Measurements from ENCODE around the gene TTC34.

Gene TTC34

DNA sequence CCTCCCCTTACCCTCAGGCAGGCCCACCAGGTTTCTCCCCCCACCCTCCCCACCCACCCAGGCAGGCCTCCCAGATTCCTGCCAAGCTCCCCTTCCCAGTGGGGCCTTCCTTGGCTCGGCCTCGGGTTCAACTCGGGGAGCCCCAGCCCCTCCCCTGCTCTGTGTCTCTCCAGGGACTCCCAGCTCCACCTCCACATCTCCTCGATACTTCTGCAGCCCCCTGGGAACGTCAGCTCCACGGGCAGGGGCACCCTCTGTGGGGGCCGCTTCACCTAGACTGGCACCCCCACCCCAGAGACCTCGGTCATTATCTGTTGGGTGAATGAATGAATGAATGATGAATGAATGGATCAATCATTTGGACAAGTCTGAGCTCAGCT lies 169.5 kb downstream of the TTC34 start:
- no peaks in the 10 kb centered on the region for H3K79me2 ChIP-seq (ENCODE audit: low read length)
- H3K9ac ChIP-seq (ENCODE audit: low read length), result no peak overlapping the region
- no peak overlapping the region for H3K27ac ChIP-seq (ENCODE audit: low read length)
- H3K9me3 ChIP-seq (ENCODE audit: insufficient read depth, low read length), result peaks cover 9% of the 10 kb centered on the region; the same call in 1 of the 2 replicates
- no peak overlapping the region for H2AFZ ChIP-seq (ENCODE audit: low read depth, low read length)
- no peaks in the 10 kb centered on the region for H3K27me3 ChIP-seq (ENCODE audit: low read depth, low read length)
- H4K20me1 ChIP-seq (ENCODE audit: insufficient read depth, low read length), result no peaks in the 10 kb centered on the region
- H3K4me1 ChIP-seq (ENCODE audit: low read length), result no peaks in the 10 kb centered on the region
- H3K4me3 ChIP-seq (ENCODE audit: low read length), result no peak overlapping the region
- H3K36me3 ChIP-seq (replicated peaks; ENCODE audit: low read depth, low read length), result no peaks in the 10 kb centered on the region
- TF ChIP-seq, protein P1, sequence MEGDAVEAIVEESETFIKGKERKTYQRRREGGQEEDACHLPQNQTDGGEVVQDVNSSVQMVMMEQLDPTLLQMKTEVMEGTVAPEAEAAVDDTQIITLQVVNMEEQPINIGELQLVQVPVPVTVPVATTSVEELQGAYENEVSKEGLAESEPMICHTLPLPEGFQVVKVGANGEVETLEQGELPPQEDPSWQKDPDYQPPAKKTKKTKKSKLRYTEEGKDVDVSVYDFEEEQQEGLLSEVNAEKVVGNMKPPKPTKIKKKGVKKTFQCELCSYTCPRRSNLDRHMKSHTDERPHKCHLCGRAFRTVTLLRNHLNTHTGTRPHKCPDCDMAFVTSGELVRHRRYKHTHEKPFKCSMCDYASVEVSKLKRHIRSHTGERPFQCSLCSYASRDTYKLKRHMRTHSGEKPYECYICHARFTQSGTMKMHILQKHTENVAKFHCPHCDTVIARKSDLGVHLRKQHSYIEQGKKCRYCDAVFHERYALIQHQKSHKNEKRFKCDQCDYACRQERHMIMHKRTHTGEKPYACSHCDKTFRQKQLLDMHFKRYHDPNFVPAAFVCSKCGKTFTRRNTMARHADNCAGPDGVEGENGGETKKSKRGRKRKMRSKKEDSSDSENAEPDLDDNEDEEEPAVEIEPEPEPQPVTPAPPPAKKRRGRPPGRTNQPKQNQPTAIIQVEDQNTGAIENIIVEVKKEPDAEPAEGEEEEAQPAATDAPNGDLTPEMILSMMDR (IDR thresholded peaks at IDR 0.05; ENCODE audit: low read depth, low read length), result no peak
- H3K4me2 ChIP-seq (ENCODE audit: low read length), result no peak overlapping the region

DNA sequence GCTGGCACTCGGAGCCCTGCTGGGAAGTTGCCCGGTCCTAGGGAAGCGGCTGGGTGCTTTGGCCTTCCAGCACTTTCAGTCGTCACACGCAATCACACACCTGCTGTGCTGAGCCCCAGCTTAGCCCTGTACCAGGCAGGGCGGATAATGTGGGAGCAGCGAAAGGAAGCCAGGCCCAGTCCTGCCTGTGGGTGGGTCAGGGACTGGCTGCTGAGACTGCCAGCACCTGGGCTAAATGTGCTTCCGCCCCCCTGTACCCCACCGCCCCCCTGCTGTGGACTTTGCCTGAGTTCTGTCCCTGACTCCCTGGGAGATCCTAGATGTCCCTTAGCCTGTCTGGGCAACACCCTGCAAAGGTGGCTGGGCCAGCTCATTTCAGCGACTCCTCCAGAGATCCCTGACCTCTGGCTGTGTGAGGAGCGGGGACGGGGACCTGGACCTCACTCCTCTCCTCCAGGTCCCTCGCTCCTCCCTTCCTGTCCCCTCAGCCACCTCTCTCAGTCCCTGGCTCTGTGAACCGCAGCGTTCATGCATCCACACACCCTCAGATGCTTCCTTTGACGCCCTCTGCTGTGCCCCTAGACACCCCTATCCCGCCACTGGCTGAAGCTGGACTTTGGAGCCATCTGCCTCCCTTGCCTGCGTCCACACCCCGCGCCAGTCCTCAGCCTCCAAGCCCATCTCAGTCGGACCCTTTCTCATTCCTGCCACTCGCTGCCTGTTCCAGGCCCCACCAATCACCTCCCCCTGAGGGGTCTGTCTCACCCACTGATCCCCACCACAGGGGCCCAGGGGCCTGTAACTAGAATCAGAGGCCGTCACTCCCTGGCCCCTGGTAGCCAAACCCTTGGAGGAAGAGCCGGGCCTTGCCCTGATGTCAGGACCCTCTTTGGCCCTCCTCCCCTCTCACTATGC lies 170.1 kb downstream of the TTC34 start:
- Histone ChIP-seq H2AFZ (ENCODE audit: low read depth, low read length) (no peak overlapping the region), H4K20me1 (ENCODE audit: insufficient read depth, low read length) (no peaks in the 10 kb centered on the region), H3K27ac (ENCODE audit: low read length) (no peak overlapping the region), H3K9ac (ENCODE audit: low read length) (no peak overlapping the region), H3K4me3 (ENCODE audit: low read length) (no peak overlapping the region), H3K27me3 (ENCODE audit: low read depth, low read length) (no peaks in the 10 kb centered on the region), H3K79me2 (ENCODE audit: low read length) (no peaks in the 10 kb centered on the region), H3K4me2 (ENCODE audit: low read length) (no peak overlapping the region), H3K36me3 (replicated peaks; ENCODE audit: low read depth, low read length) (no peaks in the 10 kb centered on the region), H3K4me1 (ENCODE audit: low read length) (no peaks in the 10 kb centered on the region), H3K9me3 (ENCODE audit: insufficient read depth, low read length) (peaks cover 3% of the 10 kb centered on the region; the same call in 1 of the 2 replicates)
- no peak for TF ChIP-seq EZH2phosphoT487 (IDR thresholded peaks at IDR 0.05; ENCODE audit: low read depth)

DNA sequence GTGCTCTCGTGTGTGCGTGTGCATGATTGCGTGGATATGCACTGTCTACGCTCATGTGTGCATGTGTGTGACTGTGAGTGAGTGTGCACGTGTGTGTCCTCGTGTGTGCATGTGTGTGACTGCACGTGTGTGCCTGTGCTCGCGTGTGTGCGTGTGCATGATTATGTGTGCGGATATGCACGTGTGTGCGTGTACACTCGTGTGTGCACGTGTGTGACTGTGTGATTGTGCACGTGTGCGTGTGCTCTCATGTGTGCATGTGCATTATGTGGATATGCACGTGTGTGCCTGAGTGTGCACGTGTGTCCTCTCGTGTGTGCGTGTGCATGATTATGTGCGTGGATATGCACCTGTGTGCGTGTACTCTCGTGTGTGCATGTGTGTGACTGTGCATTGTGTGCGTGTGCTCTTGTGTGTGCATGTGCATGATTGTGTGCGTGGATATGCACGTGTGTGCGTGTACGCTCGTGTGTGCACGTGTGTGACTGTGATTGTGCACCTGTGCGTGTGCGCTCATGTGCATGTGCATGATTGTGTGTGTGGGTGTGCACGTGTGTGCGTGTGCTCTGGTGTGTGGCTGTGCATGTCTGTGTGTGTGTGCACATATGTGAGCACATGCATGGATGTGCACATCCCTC lies 170.9 kb downstream of the TTC34 start:
- H3K27me3 ChIP-seq (ENCODE audit: low read depth, low read length), result no peaks in the 10 kb centered on the region
- no peak overlapping the region for H3K9ac ChIP-seq (ENCODE audit: low read length)
- no peak overlapping the region for H3K27ac ChIP-seq (ENCODE audit: low read length)
- H3K79me2 ChIP-seq (ENCODE audit: low read length), result no peaks in the 10 kb centered on the region
- no peaks in the 10 kb centered on the region for H3K4me1 ChIP-seq (ENCODE audit: low read length)
- no peak overlapping the region for H2AFZ ChIP-seq (ENCODE audit: low read depth, low read length)
- H3K9me3 ChIP-seq (ENCODE audit: insufficient read depth, low read length), result no peaks in the 10 kb centered on the region
- no peak overlapping the region for H3K4me2 ChIP-seq (ENCODE audit: low read length)
- H3K4me3 ChIP-seq (ENCODE audit: low read length), result no peak overlapping the region
- TF ChIP-seq EZH2phosphoT487 (IDR thresholded peaks at IDR 0.05; ENCODE audit: low read depth), result no peak
- TF ChIP-seq, protein P1 (IDR thresholded peaks at IDR 0.05; ENCODE audit: low read depth, low read length), result no peak
- no peaks in the 10 kb centered on the region for H3K36me3 ChIP-seq (replicated peaks; ENCODE audit: low read depth, low read length)
- no peaks in the 10 kb centered on the region for H4K20me1 ChIP-seq (ENCODE audit: insufficient read depth, low read length)

DNA sequence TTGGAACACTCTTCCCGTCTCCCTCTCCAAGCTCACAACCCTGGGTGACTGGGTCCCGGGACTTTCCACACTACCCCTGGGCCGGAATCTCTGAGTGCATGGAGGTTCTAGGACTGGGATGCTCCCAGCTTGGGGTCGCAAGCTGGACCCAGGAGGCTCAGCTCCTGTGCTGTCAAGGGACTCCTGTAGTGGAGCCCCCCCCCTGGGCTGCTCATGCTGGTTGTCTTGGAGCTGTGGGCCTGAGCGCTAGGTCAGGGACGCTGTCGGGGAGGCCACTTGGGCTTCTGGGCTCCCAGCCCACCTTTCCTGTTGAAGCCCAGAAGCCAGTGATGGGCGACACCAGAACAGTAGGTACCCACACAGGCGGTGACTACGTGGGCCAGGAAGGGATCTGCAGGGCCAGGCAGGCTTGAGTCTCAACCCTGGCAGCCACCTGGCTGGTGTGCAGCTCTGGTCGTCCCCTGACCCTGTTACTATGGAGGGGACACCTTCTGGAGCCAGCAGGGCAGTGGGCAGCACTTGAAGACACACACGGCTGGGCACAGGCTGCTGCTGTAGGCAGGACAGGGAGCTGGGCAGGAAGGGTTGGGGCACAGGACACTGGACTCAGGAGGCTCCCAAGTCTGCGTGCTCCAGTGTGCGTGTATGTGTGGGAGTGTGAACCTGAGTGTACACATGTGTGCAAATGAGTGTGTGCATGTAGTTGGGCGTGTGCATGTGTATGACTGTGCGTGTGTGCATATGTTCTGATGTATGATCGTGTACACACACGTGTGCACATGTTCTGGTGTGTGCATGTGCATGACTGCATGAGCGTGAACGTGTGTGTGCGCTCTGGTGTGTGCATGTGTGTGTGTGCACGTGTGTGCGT lies 171.6 kb downstream of the TTC34 start:
- Histone ChIP-seq H2AFZ (ENCODE audit: low read depth, low read length) (no peak overlapping the region), H3K4me3 (ENCODE audit: low read length) (no peak overlapping the region), H3K36me3 (replicated peaks; ENCODE audit: low read depth, low read length) (no peaks in the 10 kb centered on the region), H3K9ac (ENCODE audit: low read length) (no peak overlapping the region), H4K20me1 (ENCODE audit: insufficient read depth, low read length) (no peaks in the 10 kb centered on the region), H3K27ac (ENCODE audit: low read length) (no peak overlapping the region), H3K9me3 (ENCODE audit: insufficient read depth, low read length) (no peaks in the 10 kb centered on the region), H3K4me1 (ENCODE audit: low read length) (no peaks in the 10 kb centered on the region), H3K4me2 (ENCODE audit: low read length) (no peak overlapping the region), H3K79me2 (ENCODE audit: low read length) (no peaks in the 10 kb centered on the region), H3K27me3 (ENCODE audit: low read depth, low read length) (no peaks in the 10 kb centered on the region)
- TF ChIP-seq EZH2phosphoT487 (IDR thresholded peaks at IDR 0.05; ENCODE audit: low read depth), result no peak
- TF ChIP-seq, protein P1 (IDR thresholded peaks at IDR 0.05; ENCODE audit: low read depth, low read length), result no peak
